Nasal cavity respiratory epithelium epithelial cell of viscerocranial mucosa (primary cell): Measurements from ENCODE around the gene PLEKHA6. TPM values are rescaled to one million over a fixed set of nuclear protein-coding genes. Genes with fewer than 3 reads are reported as not detected.

Experiments
- total RNA-seq: library from RNA; depleted of rRNA; stranded (reverse); fragments of >200 nt; gene quantifications from 2 replicates; pipeline ENCODE4 v1.2.3, GENCODE V29; 2014

The PLEKHA6 gene, protein sequence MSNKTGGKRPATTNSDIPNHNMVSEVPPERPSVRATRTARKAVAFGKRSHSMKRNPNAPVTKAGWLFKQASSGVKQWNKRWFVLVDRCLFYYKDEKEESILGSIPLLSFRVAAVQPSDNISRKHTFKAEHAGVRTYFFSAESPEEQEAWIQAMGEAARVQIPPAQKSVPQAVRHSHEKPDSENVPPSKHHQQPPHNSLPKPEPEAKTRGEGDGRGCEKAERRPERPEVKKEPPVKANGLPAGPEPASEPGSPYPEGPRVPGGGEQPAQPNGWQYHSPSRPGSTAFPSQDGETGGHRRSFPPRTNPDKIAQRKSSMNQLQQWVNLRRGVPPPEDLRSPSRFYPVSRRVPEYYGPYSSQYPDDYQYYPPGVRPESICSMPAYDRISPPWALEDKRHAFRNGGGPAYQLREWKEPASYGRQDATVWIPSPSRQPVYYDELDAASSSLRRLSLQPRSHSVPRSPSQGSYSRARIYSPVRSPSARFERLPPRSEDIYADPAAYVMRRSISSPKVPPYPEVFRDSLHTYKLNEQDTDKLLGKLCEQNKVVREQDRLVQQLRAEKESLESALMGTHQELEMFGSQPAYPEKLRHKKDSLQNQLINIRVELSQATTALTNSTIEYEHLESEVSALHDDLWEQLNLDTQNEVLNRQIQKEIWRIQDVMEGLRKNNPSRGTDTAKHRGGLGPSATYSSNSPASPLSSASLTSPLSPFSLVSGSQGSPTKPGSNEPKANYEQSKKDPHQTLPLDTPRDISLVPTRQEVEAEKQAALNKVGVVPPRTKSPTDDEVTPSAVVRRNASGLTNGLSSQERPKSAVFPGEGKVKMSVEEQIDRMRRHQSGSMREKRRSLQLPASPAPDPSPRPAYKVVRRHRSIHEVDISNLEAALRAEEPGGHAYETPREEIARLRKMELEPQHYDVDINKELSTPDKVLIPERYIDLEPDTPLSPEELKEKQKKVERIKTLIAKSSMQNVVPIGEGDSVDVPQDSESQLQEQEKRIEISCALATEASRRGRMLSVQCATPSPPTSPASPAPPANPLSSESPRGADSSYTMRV
- 2.2 and 2.4 TPM in 2 replicates for total RNA-seq

GRCh38 chr1:204359474-204360255, at the start of gene PLEKHA6:
PLEKHA6 (minus strand) TSS chr1:204359929; CDS start chr1:204273727, 86,202 bp downstream.

DNA sequence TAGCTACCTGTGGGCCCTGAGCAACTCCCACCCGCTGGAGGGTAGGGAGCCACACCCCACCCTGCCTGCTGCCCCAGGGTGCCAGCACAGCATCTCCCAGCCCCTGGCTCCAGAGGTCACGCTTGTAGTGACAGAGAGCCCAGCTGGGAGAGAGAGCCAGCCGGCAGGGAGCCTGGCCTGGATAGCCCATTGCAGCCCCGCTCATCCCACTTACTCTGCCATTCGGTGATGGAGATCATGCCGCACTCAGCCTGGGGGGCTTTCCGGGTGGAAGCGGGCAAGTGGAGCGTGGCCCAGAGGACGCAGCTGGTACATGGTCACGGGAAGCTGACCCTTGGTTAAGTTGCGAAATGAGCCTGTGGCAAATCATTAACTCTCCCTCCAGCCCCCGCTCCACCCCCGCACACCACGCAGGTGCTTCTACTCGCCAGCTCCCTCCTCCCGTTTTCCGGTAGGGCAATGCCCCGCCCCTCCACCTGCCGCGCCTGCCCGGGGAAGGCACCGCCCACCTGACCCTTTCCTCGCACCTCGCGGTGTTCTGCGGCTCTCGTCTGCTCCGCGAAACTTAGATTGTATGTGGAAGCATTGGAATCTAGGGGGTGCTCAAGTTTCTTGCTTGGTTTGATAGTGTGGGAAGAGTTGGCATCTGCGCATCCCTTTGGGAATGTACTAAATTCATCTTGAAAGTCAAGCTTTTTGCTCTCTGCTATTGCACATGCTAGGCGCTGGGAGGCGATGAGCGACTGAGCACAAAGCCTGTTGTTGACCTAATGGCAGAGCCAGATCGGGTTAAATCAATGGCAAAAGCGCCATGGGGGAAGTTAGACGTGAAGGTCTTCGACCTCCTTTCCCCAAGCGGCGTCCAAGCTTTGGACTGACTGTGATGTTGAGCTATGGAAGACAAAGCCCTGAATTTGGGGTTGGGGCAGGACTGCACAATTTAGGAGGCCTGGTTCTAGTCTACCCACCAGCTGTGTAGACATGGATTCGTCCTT, 145.8 kb downstream of the PLEKHA6 start, which contains the start of gene GOLT1A:
Gene GOLT1A (minus strand): TSS at position 321 of the 995 bp plus-strand sequence. CDS start 82 bp downstream, at position 239.

DNA sequence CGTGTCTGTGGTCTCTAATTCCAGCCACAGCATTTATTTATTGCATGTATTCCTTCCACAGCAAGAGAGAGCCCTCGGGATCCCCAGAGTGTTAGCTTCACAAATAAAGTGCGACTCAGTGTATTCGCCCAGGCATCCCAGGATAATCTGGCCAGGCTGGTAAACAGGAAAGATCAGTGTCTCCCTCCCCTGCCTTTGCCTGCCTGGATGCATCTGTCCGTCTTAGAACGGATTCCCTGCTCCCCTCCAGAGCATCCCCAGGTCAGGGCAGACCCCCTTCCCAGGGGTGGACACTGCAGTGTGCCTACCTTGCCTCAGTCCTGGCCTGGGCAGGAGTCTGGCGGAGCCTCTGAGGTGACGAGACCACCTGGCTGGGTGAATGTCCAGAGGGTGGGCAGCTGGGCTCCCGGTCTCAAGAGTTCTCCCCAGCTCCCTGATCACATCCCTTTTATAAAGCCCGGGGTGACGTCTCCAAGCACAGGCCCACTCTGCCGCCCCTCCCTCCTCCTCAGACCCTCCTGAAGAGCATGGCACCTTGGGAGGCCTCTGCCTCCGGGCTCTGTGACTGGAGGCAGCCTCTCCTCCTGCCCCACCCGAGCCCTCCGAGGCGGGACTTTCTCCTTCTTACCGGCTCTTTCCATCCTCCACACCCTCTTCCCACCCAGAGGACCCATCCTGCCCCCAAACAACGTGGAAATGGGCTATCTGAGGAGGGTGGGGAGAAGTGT, 163.5 kb downstream of the PLEKHA6 start, which contains the start of gene KISS1:
Gene KISS1 (minus strand): TSS at position 424 of the 728 bp plus-strand sequence. CDS start 3,615 bp downstream, outside the sequence.

Other genes with a start within 250 kb of the PLEKHA6 start
- gene ETNK2, start 207.9 kb downstream of the PLEKHA6 start, total RNA-seq, result 22.7 and 51.6 TPM in 2 replicates
- gene REN, start 193.6 kb downstream of the PLEKHA6 start, total RNA-seq, result under 0.01 TPM in 1 of 2 replicates, not detected in the other
- not detected in 2 replicates for gene KISS1, start 163.4 kb downstream of the PLEKHA6 start, total RNA-seq
- 0.71 and 3.4 TPM in 2 replicates for gene GOLT1A, start 145.9 kb downstream of the PLEKHA6 start, total RNA-seq
- gene PPP1R15B, start 51.9 kb upstream of the PLEKHA6 start, total RNA-seq, result 53.3 and 56.1 TPM in 2 replicates
- 3.4 and 11.0 TPM in 2 replicates for gene PIK3C2B, start 134.9 kb upstream of the PLEKHA6 start, total RNA-seq
- gene MDM4, start 156.5 kb upstream of the PLEKHA6 start, total RNA-seq, result 29.0 and 42.6 TPM in 2 replicates